GM18526 (cell line): Measurements from ENCODE around the gene RGS13.

Experiments used
- POLR2A ChIP-seq: IDR thresholded peaks from 3 replicates; pipeline ENCODE4 v1.6.1; 2011; ENCODE audit not compliant: insufficient read length; ENCODE audit errors: extremely low read depth

RGS13 gene

DNA sequence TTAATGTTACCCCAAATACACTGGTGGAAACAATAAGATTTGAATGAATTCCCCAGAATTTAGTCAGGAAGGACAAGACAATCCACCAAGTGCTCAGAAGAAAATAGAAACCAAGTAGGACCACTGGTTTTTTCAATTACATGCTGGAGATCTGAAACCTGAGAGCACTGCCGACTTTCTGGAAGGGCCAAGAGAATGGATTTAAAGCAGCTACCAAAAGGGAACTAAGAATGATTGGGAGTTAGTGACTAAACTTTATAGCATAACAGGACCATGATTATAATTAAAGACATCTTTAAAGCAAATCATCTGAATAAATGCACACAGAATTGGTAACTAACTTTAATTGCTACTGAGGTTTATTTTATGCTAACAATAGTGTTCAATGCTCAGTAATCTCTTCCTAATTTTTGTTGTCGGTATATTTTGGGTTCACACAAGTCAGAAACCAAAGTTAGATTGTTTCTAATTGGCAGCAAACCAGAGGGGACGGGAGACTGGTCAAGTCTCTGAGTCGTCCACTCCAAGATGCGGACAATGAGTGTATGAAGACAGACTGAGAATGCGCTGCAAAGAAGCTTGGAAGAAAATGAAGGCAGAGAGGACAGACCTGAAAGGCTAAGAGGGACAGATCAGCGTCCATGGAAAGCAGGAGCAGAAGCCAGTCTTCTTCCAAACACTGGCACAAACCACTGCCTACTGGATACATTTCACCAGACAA is 2.3 kb upstream of the RGS13 start:
- TF ChIP-seq POLR2A, result no peak

- TF ChIP-seq POLR2A, result no peak
These were observed 906 bp upstream of the RGS13 start for GRCh38 chr1:192635041-192635440.

DNA sequence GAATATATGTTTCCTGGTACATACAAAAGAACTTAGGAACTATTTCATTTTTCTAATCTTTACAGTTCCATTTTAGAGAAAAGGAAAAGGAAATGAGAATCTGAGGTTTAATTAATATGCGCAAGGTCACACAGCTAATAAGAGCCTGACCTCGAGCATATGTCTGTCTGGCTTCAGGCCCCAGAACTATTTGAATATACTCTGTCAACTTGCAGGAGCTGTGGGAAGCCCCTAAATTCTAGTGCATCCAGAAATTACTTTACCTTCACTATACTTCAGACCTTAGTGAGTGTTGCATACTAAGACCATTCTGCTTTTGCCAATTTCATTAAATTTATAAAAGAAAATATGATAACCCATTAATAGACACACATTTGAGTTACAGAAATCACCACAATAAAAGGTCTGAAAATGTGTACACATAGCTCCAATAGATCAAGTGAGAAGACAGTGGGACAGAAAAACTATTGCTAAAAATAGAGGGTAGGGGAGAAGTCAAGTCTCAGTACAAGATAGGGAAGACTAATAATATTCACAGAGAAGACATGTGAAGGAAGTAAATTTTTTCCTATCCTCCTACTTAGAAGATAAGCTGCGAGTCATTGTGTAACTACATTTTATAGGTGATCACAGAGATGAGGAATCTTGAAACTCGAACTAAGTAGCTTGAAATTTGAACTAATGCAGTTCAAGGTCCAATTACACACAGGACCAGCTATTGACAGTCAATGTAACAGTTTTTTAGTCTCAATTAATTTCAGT is 3.8 kb downstream of the RGS13 start:
- no peak for TF ChIP-seq POLR2A

GRCh38 chr1:192652159-192652558 is 16.2 kb downstream of the RGS13 start:
- no peak for TF ChIP-seq POLR2A

DNA sequence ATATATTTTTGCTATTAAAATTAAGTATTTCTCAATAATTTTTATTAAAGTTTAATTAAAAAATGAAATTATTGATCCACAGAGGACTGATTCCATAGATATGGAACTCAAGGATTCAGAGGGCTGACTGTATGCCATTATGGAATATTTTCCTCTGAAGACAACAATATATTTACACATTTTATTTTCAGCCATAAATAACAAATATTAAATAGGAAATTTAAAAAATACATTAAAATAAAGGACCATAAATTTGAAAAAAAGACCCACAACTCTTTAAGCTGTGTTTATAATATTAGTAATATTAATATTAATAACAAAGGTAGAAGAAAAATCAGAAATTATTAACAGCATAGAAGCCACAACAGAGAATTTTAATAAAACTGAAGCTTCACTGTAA is 18.2 kb downstream of the RGS13 start:
- no peak for TF ChIP-seq POLR2A

DNA sequence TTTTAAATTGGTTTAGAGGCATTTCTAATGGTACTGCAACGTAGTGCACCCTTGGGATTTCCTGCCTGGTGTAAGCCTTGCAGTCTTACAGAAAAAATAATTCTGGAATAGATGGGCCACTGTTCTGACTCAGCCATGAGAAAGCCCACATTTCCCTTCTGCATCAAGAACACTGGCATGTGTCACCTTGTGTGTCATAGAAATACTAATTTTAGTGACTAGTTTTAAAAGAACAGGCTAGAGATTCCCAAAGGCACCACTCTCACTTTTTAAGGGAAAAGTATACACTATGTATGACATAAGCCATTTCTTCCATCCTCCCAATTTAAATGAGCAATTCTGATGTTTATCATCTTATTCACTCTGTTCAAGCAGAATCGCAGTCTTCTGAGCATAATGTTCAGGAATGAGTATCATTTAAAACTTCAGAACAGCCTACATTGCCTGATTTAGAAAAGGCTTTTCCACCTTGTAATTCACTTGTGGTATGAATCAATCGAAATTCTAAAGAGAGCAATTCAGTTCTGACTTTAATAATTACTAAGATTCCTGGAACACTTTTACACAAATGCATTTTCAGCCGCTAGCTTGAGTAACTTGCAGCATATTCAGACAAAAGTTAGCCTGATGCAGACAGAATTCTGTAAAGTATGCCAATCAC is 18.8 kb downstream of the RGS13 start:
- TF ChIP-seq POLR2A, result no peak

DNA sequence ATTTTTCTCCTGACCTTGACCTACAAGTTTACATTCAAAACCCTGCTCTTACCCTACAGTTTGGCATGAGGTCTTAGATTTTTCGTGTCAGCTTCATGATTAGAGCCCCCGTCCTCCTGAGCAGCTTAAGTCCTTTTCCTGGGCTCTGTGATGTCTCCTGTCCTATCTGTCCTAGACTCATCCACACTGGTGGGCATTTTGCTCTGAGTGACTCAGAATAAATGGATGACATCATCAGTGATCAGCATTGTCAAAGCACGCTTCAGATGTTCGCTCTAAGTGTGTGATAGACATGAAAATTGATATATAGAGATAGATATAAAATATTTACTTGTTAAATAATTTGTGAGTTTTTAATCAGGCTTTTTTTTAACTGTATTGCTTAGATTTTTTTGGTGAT is 21.8 kb downstream of the RGS13 start:
- TF ChIP-seq POLR2A, result no peak

DNA sequence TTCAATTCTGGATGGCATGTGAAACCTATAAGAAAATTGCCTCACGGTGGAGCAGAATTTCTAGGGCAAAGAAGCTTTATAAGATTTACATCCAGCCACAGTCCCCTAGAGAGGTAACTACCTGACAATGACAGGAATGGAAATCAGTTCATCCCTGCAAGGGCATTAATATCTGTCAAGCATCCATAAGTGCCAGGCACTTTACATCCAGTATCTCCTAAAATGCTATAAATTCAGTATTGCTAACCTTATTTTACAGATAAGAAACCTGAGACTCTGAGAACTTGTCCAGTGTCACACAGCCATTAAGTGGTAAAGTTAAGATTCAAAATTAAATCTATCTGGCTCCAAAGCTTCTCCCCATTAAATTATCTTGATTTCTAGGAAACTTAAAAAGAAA is 22.3 kb downstream of the RGS13 start:
- no peak for TF ChIP-seq POLR2A

GRCh38 chr1:192660613-192661012 is 24.7 kb downstream of the RGS13 start:
- TF ChIP-seq POLR2A, result no peak

DNA sequence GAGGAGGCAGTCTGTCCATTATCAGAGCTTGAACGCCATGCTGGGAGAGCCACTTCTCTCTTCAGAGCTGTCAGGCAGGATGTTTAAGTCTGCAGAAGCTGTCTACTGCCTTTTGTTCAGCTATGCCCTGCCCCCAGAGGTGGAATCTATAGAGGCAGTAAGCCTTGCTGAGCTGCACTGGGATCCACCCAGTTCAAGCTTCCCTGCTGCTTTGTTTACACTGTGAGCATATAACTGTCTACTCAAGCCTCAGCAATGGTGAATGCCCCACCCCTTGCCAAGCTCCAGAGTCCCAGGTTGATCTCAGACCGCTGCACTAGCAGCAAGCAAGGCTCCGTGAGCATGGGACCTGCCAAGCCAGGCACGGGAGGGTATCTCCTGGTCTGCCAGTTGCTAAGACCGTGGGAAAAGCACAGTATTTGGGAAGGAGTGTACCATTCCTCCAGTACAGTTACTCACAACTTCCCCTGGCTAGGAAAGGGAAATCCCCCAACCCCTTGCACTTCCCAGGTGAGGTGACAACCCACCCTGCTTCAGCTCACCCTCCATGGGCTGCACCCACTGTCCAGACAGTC is 32.5 kb downstream of the RGS13 start:
- no peak for TF ChIP-seq POLR2A

GRCh38 chr1:192669174-192669573 is 33.2 kb downstream of the RGS13 start:
- no peak for TF ChIP-seq POLR2A

DNA sequence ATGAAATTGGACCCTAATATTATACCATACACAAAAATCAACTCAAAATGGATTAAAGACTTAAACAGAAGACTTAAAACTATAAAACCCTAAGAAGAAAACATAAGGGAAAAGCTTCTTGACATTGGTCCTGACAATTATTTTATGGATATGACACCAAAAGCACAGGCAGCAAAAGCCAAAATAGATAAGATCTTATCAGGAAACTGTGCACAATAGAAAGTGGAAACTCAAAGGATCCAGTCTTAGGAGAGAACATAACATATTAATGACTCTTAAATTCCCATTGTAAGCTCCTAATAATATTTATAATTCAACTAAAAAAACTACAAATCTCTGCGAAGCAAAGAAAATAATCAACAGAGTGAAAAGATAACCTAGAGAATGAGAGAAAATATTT is 39.8 kb downstream of the RGS13 start:
- no peak for TF ChIP-seq POLR2A

DNA sequence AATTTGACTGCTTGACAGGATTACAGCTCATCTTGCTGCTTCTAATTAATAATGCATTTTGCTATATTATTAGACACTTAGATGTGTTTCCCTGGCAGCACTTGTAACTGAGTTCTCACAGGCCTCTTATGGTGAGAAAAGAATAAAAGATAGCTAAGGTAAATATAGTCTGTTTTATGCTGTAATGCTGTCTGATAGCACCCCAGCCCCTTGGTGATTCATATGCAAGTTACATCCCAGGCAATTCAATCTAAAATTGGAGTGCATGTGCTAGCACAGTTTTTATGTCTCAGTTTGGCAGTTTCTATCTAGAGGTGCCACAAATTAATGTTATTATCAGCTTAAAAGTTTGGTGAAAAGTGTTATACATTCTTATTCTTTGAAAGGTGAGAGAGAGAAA is 42.2 kb downstream of the RGS13 start:
- TF ChIP-seq POLR2A, result no peak

- no peak for TF ChIP-seq POLR2A
These were observed 46.4 kb downstream of the RGS13 start for GRCh38 chr1:192682335-192682734.

GRCh38 chr1:192689459-192689858 is 53.5 kb downstream of the RGS13 start:
- no peak for TF ChIP-seq POLR2A

DNA sequence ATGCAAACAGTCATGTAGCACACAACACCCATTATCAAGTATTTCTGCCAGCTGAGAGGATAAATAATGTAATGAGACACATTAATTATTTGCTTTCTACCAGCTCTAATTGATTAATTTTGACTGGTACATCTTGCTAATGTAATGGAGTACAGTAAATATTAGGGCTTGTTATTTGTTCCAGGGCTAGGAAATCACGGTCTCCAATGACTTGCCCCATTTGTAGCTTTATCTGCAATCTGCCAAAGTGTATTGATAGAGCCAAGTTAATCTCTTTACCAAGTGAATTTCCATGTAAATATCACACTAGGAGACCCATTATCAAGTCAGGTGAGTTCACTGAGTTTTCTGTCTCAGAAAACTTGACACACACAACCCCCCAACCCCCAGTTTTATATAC is 55.1 kb downstream of the RGS13 start:
- no peak for TF ChIP-seq POLR2A

GRCh38 chr1:192696082-192696481 is 60.1 kb downstream of the RGS13 start:
- TF ChIP-seq POLR2A, result no peak

- no peak for TF ChIP-seq POLR2A
These were observed 61.8 kb downstream of the RGS13 start for GRCh38 chr1:192697771-192698170.
